ENCODE measurements around the gene SOS2. TPM values are rescaled to one million over a fixed set of nuclear protein-coding genes. Genes with fewer than 3 reads are reported as not detected.

The SOS2 gene
- total RNA-seq, 1 experiment from 2014 or later, result 11.7 TPM

- Histone ChIP-seq H3K27me3 (ENCODE audit: insufficient read depth, low read length) (no peaks in the 10 kb centered on the region), H3K9ac (ENCODE audit: low read length) (no peak overlapping the region), H4K20me1 (ENCODE audit: insufficient read depth) (no peaks in the 10 kb centered on the region), H3K9me2 (ENCODE audit: insufficient read depth) (no peaks in the 10 kb centered on the region), H3K4me3 (replicated peaks in 1 of 2; ENCODE audit: low read depth in 1 of 2, low read length in 2 of 2) (no peak overlapping the region), H3K27ac (ENCODE audit: low read depth, low read length) (no peak overlapping the region), H3K4me2 (ENCODE audit: low read length) (no peak overlapping the region), H3K4me1 (ENCODE audit: control insufficient read depth in 1 of 2, insufficient read depth in 2 of 2, low read length in 2 of 2) (peaks cover 0 to 5% of the 10 kb centered on the region in 2 experiments; a peak in 1 of 4 replicates), H2AFZ (ENCODE audit: low read depth, low read length, poor library complexity, severe bottlenecking) (no peak overlapping the region), H3K79me2 (ENCODE audit: insufficient read depth, low read length) (0 out of 2 replicates have a peak, but pooled peaks cover 2% of the 10 kb centered on the region), H3K36me3 (ENCODE audit: control insufficient read depth in 1 of 2, insufficient read depth in 2 of 2, low read length in 2 of 2) (no peaks in the 10 kb centered on the region), H3K9me3 (ENCODE audit: control insufficient read depth in 1 of 2, insufficient read depth in 1 of 2, low read depth in 1 of 2, low read length in 2 of 2) (no peaks in the 10 kb centered on the region)
- BruUV-seq (replicated peaks), result no TSS peak
- POLR2A ChIA-PET, result no interaction called here
- DNase-seq (ENCODE audit: low read depth, low spot score) (no peak), ATAC-seq (no peak)
- RAD21 ChIA-PET (ENCODE audit: low non-redundant PET in 1 of 2, low total read pairs in 2 of 2, uncharacterized antibody in 2 of 2, unreplicated experiment in 2 of 2), result no interaction called here
- TF ChIP-seq EZH2 (IDR thresholded peaks at IDR 0.05), result no peak
- no peak for TF ChIP-seq ZFX (IDR thresholded peaks at IDR 0.05)
- no peak for TF ChIP-seq ZBTB33 (IDR thresholded peaks at IDR 0.05; ENCODE audit: extremely low read depth, insufficient replicate concordance, low read length)
- no peak for TF ChIP-seq SP1 (IDR thresholded peaks at IDR 0.05; ENCODE audit: low read depth)
- TF ChIP-seq SRF (IDR thresholded peaks at IDR 0.05; ENCODE audit: low read depth), result no peak
- TF ChIP-seq CBX3 (IDR thresholded peaks at IDR 0.05; ENCODE audit: low read depth), result no peak
- TF ChIP-seq CEBPB (IDR thresholded peaks at IDR 0.05; ENCODE audit: low read depth), result no peak
- TF ChIP-seq FOSL1 (IDR thresholded peaks at IDR 0.05; ENCODE audit: low read depth), result no peak
- TF ChIP-seq, protein P1, sequence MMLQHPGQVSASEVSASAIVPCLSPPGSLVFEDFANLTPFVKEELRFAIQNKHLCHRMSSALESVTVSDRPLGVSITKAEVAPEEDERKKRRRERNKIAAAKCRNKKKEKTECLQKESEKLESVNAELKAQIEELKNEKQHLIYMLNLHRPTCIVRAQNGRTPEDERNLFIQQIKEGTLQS (IDR thresholded peaks at IDR 0.05), result no peak
- no peak for TF ChIP-seq JUND (IDR thresholded peaks at IDR 0.05)
- no peak for TF ChIP-seq REST (IDR thresholded peaks at IDR 0.05; ENCODE audit: low read depth)
- no peak for TF ChIP-seq YY1 (IDR thresholded peaks at IDR 0.05; ENCODE audit: extremely low read depth, insufficient replicate concordance, low read depth, low read length)
- no peak for TF ChIP-seq EZH2phosphoT487 (IDR thresholded peaks at IDR 0.05; ENCODE audit: borderline replicate concordance)
- intact Hi-C loops (cut with micrococcal nuclease), result no loop called here
- CTCF ChIA-PET, result no interaction called here
These were observed 17.6 kb downstream of the SOS2 start for GRCh38 chr14:50213795-50214194.

Data from HCT116 (cell line).